Lower lobe of right lung (tissue), 2 donors: ENCODE measurements around the gene GDPD2. TPM values are rescaled to one million over a fixed set of nuclear protein-coding genes. Genes with fewer than 3 reads are reported as not detected.

ENCODE experiments used
- ATAC-seq, 2 donors: fragments of 200-7000 bp; cut with Tn5 transposase; one replicate each; pipeline ENCODE4 v1.9.1; 2020 to 2022; ENCODE audit warnings: mild to moderate bottlenecking in 2 of 2, moderate library complexity in 2 of 2
- DNase-seq: peaks from one replicate; pipeline ENCODE4 v3.0.0-alpha.2; 2020
- H3K27ac ChIP-seq: fragments of 200-600 bp; one replicate; pipeline ENCODE4 v1.8.0; 2022
- H3K27me3 ChIP-seq: fragments of 200-600 bp; one replicate; pipeline ENCODE4 v1.8.0; 2022; ENCODE audit warnings: low read depth
- H3K36me3 ChIP-seq: fragments of 200-600 bp; one replicate; pipeline ENCODE4 v1.8.0; 2022; ENCODE audit warnings: mild to moderate bottlenecking
- H3K4me1 ChIP-seq: fragments of 200-600 bp; one replicate; pipeline ENCODE4 v1.8.0; 2022
- H3K4me3 ChIP-seq: fragments of 200-600 bp; one replicate; pipeline ENCODE4 v1.8.0; 2022; ENCODE audit warnings: mild to moderate bottlenecking
- H3K9me3 ChIP-seq: fragments of 200-600 bp; one replicate; pipeline ENCODE4 v1.8.0; 2022
- intact Hi-C: fragments of 100-400 bp; cut with DNase I; formaldehyde crosslinking; loops from one replicate; pipeline ENCODE4 v1.11.0; 2022
- total RNA-seq: library from RNA; stranded (reverse); fragmentation: NEBNext Ultra II Directional; extraction: Animal tissue kit (Norgen Biotek cat#: 25700); gene quantifications from one replicate; pipeline ENCODE4 v1.2.1, GENCODE V29; 2021
- TF ChIP-seq, protein P1 (sequence below): fragments of 200-600 bp; IDR thresholded peaks from one replicate; pipeline ENCODE4 v1.8.0; 2022; ENCODE audit warnings: antibody characterized with exemption, mild to moderate bottlenecking
- donor health status: DM: no; HTN: yes; CAD: no; lungs with severe emphysema.

Gene GDPD2
- total RNA-seq, 1 donor from 2014 or later = not detected

DNA sequence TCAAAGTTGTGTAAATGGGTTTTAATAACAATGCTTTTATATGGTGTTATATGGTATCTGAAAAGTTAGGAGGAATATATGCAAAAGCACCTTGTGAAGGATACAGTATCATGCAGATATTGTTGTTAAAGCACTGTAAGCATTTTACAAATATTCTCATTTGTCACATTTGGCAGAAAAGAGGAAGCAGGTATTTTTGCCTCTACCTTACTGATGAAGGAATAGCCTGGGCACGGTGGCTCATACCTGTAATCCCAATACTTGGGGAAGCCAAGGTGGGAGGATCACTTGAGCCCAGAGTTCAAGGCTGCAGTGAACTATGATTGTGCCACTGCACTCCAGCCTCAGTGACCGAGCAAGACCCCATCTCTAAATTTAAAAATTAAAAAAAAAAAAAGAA lies 12.2 kb upstream of the GDPD2 start:
- no peak for ATAC-seq
- intact Hi-C loops = no loop called here

DNA sequence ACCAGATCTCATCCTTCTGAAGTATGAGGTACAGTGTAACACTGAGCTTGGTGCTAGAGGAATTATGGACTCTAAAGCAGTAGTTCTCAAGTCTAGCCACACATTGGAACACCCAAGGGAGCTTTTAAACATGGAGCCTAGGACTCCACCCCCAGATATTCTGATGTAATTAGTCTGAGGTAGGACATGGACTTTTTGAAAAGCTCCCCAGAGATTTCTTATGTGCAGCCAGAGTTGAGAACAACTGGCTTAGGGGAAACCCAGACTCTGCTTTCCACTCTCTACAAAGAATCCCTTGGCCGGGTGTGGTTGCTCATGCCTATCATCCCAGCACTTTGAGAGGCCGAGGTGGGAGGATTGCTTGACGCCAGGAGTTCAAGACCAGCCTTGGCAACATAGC lies 11.6 kb upstream of the GDPD2 start:
- Histone ChIP-seq H3K4me3 (no peak overlapping the region), H3K36me3 (no peaks in the 10 kb centered on the region), H3K27me3 (no peaks in the 10 kb centered on the region), H3K4me1 (no peaks in the 10 kb centered on the region), H3K9me3 (no peaks in the 10 kb centered on the region), H3K27ac (no peak overlapping the region)
- ATAC-seq = no peak
- intact Hi-C loops = no loop called here
- no peak for DNase-seq
- TF ChIP-seq, protein P1, sequence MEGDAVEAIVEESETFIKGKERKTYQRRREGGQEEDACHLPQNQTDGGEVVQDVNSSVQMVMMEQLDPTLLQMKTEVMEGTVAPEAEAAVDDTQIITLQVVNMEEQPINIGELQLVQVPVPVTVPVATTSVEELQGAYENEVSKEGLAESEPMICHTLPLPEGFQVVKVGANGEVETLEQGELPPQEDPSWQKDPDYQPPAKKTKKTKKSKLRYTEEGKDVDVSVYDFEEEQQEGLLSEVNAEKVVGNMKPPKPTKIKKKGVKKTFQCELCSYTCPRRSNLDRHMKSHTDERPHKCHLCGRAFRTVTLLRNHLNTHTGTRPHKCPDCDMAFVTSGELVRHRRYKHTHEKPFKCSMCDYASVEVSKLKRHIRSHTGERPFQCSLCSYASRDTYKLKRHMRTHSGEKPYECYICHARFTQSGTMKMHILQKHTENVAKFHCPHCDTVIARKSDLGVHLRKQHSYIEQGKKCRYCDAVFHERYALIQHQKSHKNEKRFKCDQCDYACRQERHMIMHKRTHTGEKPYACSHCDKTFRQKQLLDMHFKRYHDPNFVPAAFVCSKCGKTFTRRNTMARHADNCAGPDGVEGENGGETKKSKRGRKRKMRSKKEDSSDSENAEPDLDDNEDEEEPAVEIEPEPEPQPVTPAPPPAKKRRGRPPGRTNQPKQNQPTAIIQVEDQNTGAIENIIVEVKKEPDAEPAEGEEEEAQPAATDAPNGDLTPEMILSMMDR = no peak

More for the DNA sequence above, 12.2 kb upstream of the GDPD2 start:
- H3K27ac ChIP-seq = no peak overlapping the region
- no peaks in the 10 kb centered on the region for H3K9me3 ChIP-seq
- TF ChIP-seq, protein P1 = no peak
- H3K4me3 ChIP-seq = no peak overlapping the region
- DNase-seq = no peak
- H3K27me3 ChIP-seq = no peaks in the 10 kb centered on the region
- no peaks in the 10 kb centered on the region for H3K36me3 ChIP-seq
- no peaks in the 10 kb centered on the region for H3K4me1 ChIP-seq

DNA sequence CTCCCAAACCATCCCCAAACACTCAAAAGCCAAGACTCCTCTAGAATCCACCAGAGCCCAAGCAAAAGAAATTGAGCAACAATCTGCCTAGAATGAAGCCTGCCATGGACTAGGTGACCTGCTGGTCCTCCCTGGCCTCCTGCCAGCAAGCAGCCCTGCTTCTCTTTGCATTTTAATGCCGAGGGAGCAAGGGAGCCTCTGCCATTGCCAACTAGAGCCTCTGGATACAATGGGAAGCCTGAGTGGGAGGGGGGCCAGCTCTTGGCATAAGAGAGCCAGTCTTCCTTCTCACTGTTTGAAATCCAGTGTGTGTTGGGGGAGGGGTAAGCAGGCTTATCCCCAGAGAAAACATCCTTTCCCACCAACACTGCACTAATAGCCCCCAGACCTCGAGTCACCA lies 1.5 kb upstream of the GDPD2 start:
- no peak overlapping the region for H3K4me3 ChIP-seq
- no peak overlapping the region for H3K27ac ChIP-seq
- TF ChIP-seq, protein P1 = no peak
- DNase-seq (no peak), ATAC-seq (no peak)
- H3K4me1 ChIP-seq = no peaks in the 10 kb centered on the region
- H3K36me3 ChIP-seq = no peaks in the 10 kb centered on the region
- no peaks in the 10 kb centered on the region for H3K9me3 ChIP-seq
- intact Hi-C loops = no loop called here
- H3K27me3 ChIP-seq = no peaks in the 10 kb centered on the region

DNA sequence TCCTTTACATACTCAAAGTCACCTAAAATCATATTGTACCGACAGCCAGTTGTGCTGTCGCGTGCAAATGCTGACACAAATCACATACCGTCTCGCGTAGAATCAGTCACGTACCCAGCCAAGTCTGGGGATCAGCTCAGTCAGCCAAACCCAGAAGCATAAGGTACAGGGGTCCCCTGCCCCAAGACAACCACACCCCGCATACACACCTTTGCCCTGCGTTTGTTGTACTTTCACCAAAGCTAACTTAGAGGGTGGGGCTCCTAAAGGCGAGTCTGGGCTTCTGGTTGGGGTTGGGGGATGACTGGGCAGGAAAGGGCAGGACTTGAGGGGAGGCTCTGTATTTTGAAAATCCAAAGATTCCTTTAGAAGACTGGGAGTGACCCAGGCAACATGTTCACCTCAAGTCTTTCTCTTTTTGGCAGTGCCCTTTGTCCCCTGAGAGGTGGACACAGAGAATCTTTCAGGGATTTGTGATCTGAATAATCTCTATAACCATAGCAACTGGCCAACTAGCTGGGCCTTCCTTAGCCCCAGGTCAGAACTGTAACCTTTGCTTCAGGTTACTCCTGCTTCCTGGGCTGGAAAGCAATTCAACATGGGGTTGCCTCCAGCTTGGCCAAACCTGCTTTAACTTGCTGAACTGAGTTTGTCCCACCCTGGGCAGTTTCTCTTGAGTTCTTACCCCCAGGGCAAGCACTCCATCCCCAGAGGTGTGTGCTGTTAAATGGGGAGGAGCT lies 992 bp downstream of the GDPD2 start:
- ATAC-seq = no peak
- intact Hi-C loops = no loop called here
- Histone ChIP-seq H3K4me3 (no peak overlapping the region), H3K9me3 (no peaks in the 10 kb centered on the region), H3K36me3 (no peaks in the 10 kb centered on the region), H3K4me1 (no peaks in the 10 kb centered on the region), H3K27me3 (no peaks in the 10 kb centered on the region), H3K27ac (no peak overlapping the region)
- TF ChIP-seq, protein P1 = no peak
- no peak for DNase-seq

DNA sequence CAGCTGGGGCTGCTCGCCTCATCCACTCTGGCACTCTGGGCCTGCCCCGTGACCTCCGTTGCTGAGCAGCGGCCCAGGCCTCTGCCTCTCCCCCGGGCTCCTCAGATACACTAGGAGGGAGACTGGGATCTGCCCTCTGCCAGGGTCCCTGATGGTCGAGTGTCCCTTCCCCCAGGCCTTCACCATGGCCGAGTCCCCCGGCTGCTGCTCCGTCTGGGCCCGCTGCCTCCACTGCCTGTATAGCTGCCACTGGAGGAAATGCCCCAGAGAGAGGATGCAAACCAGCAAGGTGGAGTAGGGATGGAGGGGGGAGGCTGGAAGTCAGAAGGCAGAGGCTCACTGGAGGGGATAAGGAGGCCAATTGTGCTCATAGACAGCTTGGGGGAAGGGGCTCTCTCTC lies 1.7 kb downstream of the GDPD2 start:
- intact Hi-C loops = no loop called here
- Histone ChIP-seq H3K27ac (no peak overlapping the region), H3K4me3 (no peak overlapping the region), H3K36me3 (no peaks in the 10 kb centered on the region), H3K4me1 (no peaks in the 10 kb centered on the region), H3K27me3 (no peaks in the 10 kb centered on the region), H3K9me3 (no peaks in the 10 kb centered on the region)
- DNase-seq (no peak), ATAC-seq (no peak)
- TF ChIP-seq, protein P1 = no peak
